Activated T-helper 17 cell treated with anti-CD3 and anti-CD28 coated beads, Interleukin-2, amount 50 U/mL, for 72 hours (primary cell): ENCODE results near the gene SPAG16. TPM values are rescaled to one million over a fixed set of nuclear protein-coding genes. Genes with fewer than 3 reads are reported as not detected.

Source experiments
- ATAC-seq: fragments of 150-1000 bp; cut with Tn5 transposase; replicated peaks from 2 replicates; pipeline ENCODE4 v1.10.0; 2021; ENCODE audit warnings: mild to moderate bottlenecking, moderate library complexity
- H3K27ac Mint-ChIP-seq: one replicate; pipeline ENCODE4 v1.8.0; 2022; ENCODE audit warnings: mixed read lengths
- H3K27me3 Mint-ChIP-seq: one replicate; pipeline ENCODE4 v1.8.0; 2022; ENCODE audit warnings: mixed read lengths
- H3K36me3 Mint-ChIP-seq: one replicate; pipeline ENCODE4 v1.8.0; 2022; ENCODE audit warnings: low read depth, mild to moderate bottlenecking, mixed read lengths
- H3K4me1 Mint-ChIP-seq: one replicate; pipeline ENCODE4 v1.8.0; 2022; ENCODE audit warnings: mixed read lengths
- H3K4me3 Mint-ChIP-seq: one replicate; pipeline ENCODE4 v1.8.0; 2022; ENCODE audit warnings: mild to moderate bottlenecking, mixed read lengths
- H3K9me3 Mint-ChIP-seq: one replicate; pipeline ENCODE4 v1.8.0; 2022; ENCODE audit warnings: mixed read lengths
- total RNA-seq, 2 donors: library from RNA; stranded (reverse); gene quantifications; one replicate each; pipeline ENCODE4 v1.2.3, GENCODE V29; 2022

The SPAG16 gene
- total RNA-seq, 2 donors from 2014 or later: 7.2 TPM

- Mint-ChIP-seq H3K4me3 (no peak overlapping the region), H3K27ac (no peak overlapping the region), H3K27me3 (no peaks in the 10 kb centered on the region), H3K9me3 (no peaks in the 10 kb centered on the region), H3K4me1 (no peaks in the 10 kb centered on the region), H3K36me3 (no peaks in the 10 kb centered on the region)
- ATAC-seq: no peak
These were observed 479.7 kb downstream of the SPAG16 start for GRCh38 chr2:213763963-213764362.

DNA sequence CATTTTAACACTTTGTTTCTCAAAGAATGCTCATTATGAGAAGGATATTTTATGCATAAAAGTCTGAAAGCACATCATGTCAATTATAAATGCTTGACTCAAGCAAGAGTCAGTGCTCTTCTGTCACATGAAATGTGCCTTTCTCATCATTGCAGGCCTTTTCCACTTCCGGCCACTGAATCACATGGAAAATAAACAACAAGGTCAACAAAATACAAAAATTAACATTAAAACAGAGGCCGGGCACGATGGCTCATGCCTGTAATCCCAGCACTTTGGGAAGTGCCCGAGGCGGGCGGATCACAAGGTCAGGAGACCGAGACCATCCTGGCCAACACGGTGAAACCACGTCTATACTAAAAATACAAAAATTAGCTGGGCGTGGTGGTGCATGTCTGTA is 480.6 kb downstream of the SPAG16 start:
- Mint-ChIP-seq H3K36me3 (no peaks in the 10 kb centered on the region), H3K4me1 (no peaks in the 10 kb centered on the region), H3K9me3 (no peaks in the 10 kb centered on the region), H3K4me3 (no peak overlapping the region), H3K27me3 (no peaks in the 10 kb centered on the region), H3K27ac (no peak overlapping the region)
- ATAC-seq: no peak

GRCh38 chr2:213766062-213766461 is 481.8 kb downstream of the SPAG16 start:
- H3K27ac Mint-ChIP-seq: no peak overlapping the region
- peak; percentile 16 for ATAC-seq
- no peaks in the 10 kb centered on the region for H3K36me3 Mint-ChIP-seq
- H3K4me1 Mint-ChIP-seq: no peaks in the 10 kb centered on the region
- no peaks in the 10 kb centered on the region for H3K27me3 Mint-ChIP-seq
- no peak overlapping the region for H3K4me3 Mint-ChIP-seq
- no peaks in the 10 kb centered on the region for H3K9me3 Mint-ChIP-seq

DNA sequence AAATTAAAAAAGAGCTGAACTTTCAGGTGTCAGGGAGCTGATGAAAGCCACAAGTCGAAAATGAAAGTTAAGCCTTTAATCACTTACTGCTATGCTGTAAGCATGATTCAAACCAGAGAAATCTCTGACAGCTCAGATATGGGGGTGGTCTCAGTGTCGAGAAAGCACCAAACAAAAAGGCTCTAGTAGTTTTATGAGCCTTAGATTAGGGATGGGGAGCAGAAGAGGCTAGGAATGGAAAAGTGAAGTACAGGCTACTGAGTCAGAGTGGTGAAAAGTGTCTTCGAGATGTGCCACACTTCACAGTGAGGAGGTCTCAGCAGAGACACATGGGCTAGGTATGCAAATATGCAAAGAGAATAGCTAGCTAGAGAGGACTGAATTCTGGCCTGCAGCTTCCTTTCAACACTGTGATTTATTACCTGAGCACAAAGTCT is 482.2 kb downstream of the SPAG16 start:
- Mint-ChIP-seq H3K4me1 (no peaks in the 10 kb centered on the region), H3K4me3 (no peak overlapping the region), H3K9me3 (no peaks in the 10 kb centered on the region), H3K27ac (no peak overlapping the region), H3K27me3 (no peaks in the 10 kb centered on the region), H3K36me3 (no peaks in the 10 kb centered on the region)
- peak; percentile 67 for ATAC-seq

DNA sequence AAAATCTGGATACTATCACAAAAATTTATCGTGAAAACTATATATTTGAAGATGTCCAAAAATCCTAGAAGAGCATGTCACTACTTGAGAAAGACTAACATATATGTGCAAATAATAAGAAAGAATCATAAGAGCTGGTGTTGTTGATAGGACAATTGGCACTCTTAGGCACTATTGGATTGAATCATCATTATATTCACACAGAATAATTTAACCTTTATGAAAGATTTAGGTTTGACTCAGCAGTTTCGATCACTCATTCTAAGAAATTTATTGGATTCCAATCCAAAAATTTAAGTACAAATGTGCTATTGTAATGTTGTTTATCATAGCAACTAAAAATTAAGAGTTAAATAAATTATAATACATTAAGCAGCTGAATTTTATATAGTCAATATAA is 503.6 kb downstream of the SPAG16 start:
- Mint-ChIP-seq H3K36me3 (no peaks in the 10 kb centered on the region), H3K9me3 (no peaks in the 10 kb centered on the region), H3K27ac (no peak overlapping the region), H3K4me3 (no peak overlapping the region), H3K4me1 (no peaks in the 10 kb centered on the region), H3K27me3 (no peaks in the 10 kb centered on the region)
- ATAC-seq: no peak

DNA sequence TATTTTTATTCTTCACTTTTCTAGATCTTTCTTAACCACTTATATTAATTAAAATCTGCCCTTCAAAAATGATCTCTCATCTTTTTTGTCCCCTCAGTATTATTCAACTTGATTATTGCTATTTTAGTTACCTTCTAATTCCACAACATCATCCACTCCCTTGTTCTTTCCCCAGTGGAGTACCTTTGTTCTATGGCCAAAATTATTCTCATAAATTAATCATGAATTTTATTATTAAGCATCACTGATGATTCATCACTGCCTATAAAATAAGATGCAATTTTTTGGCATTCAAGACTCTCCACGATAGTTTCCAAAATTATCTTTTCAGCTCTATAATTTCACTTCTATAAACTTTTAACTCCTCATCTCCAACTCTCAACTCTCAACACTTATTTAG is 505.7 kb downstream of the SPAG16 start:
- Mint-ChIP-seq H3K27me3 (no peaks in the 10 kb centered on the region), H3K36me3 (no peaks in the 10 kb centered on the region), H3K27ac (no peak overlapping the region), H3K4me1 (no peaks in the 10 kb centered on the region), H3K9me3 (no peaks in the 10 kb centered on the region), H3K4me3 (no peak overlapping the region)
- ATAC-seq: no peak

- Mint-ChIP-seq H3K4me1 (no peaks in the 10 kb centered on the region), H3K9me3 (no peaks in the 10 kb centered on the region), H3K4me3 (no peak overlapping the region), H3K36me3 (no peaks in the 10 kb centered on the region), H3K27ac (no peak overlapping the region), H3K27me3 (no peaks in the 10 kb centered on the region)
- ATAC-seq: no peak
These were observed 507.8 kb downstream of the SPAG16 start for GRCh38 chr2:213792045-213792444.

DNA sequence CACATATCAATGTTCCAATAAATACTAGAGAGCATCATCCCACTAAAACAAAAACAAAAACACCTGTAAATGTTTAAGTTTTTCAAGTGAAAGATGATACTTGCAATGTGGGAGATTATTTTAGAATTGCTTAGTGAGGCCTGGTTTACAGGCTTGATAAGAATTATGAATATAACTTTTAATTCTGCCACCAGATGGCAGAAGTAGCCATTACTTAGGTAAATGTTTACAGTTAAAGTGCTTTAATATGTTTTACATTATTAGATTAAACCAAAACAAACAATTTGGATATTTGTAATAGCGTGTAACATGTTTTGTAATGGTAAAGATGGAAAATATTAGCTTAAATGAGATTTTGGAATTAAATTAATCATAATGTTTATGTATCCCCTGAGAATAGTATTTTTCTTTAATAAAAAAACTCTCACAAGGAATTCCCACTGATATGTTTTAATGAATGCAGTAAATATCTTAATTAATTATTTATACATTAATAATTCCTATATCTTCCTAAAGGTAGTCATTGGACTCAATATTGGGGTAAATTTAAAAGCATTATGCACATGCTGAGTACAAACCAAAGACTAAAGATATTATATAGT is 522.0 kb downstream of the SPAG16 start:
- Mint-ChIP-seq H3K9me3 (no peaks in the 10 kb centered on the region), H3K36me3 (no peaks in the 10 kb centered on the region), H3K27me3 (no peaks in the 10 kb centered on the region), H3K27ac (no peak overlapping the region), H3K4me3 (no peak overlapping the region), H3K4me1 (no peaks in the 10 kb centered on the region)
- ATAC-seq: no peak

GRCh38 chr2:213816583-213816982 is 532.3 kb downstream of the SPAG16 start:
- no peak for ATAC-seq

GRCh38 chr2:213818436-213818835 is 534.2 kb downstream of the SPAG16 start:
- H3K4me1 Mint-ChIP-seq: no peaks in the 10 kb centered on the region
- H3K9me3 Mint-ChIP-seq: no peaks in the 10 kb centered on the region
- no peaks in the 10 kb centered on the region for H3K27me3 Mint-ChIP-seq
- H3K36me3 Mint-ChIP-seq: no peaks in the 10 kb centered on the region
- ATAC-seq: no peak
- no peak overlapping the region for H3K4me3 Mint-ChIP-seq
- H3K27ac Mint-ChIP-seq: no peak overlapping the region

More at GRCh38 chr2:213816583-213816982, 532.3 kb downstream of the SPAG16 start:
- no peaks in the 10 kb centered on the region for H3K27me3 Mint-ChIP-seq
- H3K4me1 Mint-ChIP-seq: no peaks in the 10 kb centered on the region
- H3K36me3 Mint-ChIP-seq: no peaks in the 10 kb centered on the region
- no peak overlapping the region for H3K27ac Mint-ChIP-seq
- no peak overlapping the region for H3K4me3 Mint-ChIP-seq
- no peaks in the 10 kb centered on the region for H3K9me3 Mint-ChIP-seq

DNA sequence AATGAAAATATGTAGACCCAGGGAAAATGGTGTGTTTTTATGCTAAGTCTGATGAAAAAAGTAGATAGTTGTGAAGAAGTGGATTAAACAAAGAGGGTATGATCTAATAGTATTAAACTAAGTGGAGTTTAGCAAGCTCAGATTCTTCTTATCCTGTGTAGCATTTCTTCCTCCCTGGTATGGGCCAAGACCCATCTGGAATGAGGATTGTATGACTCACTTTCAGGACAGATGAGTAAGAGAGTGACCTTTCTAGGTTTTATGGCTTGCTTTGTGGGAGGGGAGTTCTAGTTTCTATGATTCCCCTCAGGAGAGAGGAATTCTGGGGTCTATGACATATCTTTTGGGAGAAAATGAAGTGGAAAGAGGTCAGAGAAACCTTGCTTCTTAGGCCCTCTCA is 550.1 kb downstream of the SPAG16 start:
- Mint-ChIP-seq H3K9me3 (no peaks in the 10 kb centered on the region), H3K27me3 (no peaks in the 10 kb centered on the region), H3K4me1 (no peaks in the 10 kb centered on the region), H3K27ac (no peak overlapping the region), H3K4me3 (no peak overlapping the region), H3K36me3 (no peaks in the 10 kb centered on the region)
- ATAC-seq: no peak

- no peaks in the 10 kb centered on the region for H3K36me3 Mint-ChIP-seq
- H3K4me1 Mint-ChIP-seq: no peaks in the 10 kb centered on the region
- H3K27ac Mint-ChIP-seq: no peak overlapping the region
- no peaks in the 10 kb centered on the region for H3K27me3 Mint-ChIP-seq
- H3K9me3 Mint-ChIP-seq: no peaks in the 10 kb centered on the region
- no peak for ATAC-seq
- no peak overlapping the region for H3K4me3 Mint-ChIP-seq
These were observed 550.5 kb downstream of the SPAG16 start for GRCh38 chr2:213834746-213835145.

DNA sequence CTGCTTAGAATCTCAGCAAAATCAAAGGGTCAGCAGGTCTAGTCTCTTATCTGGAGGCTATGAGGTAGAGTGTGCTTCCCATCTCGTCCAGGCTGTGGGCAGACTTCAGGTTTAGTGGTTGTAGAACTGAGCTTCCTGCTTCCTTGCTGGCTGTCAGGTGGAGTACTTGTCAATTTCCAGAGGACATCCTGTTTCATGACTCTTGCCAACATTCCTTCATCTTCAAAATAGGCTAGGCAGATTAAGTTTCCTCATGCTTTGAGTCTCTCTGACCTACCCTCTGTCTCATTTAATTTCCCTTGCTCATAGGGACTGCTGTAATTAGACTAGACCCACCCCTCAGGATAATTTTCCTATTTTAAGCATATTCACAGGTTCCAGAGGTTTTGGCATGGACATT is 562.6 kb downstream of the SPAG16 start:
- no peak overlapping the region for H3K27ac Mint-ChIP-seq
- H3K27me3 Mint-ChIP-seq: no peaks in the 10 kb centered on the region
- no peak for ATAC-seq
- H3K36me3 Mint-ChIP-seq: no peaks in the 10 kb centered on the region
- no peaks in the 10 kb centered on the region for H3K9me3 Mint-ChIP-seq
- no peak overlapping the region for H3K4me3 Mint-ChIP-seq
- H3K4me1 Mint-ChIP-seq: no peaks in the 10 kb centered on the region

DNA sequence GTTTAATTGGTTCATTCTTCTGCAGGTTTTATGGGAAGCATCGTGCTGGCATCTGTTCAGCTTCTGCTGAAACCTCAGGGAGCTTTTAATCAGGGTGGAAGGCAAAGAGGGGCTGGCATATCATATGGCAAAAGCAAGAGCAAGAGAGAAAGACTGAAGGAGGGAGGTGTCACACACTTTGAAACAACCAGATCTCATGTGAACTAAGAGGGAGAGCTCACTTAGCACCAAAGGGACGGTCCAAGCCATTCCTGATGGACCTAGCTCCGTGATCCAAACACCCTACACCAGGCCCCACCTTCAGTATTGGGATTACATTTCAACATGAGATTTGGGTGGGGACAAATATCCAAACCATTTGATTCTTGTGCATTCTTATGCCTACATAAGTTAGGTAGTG is 563.1 kb downstream of the SPAG16 start:
- ATAC-seq: no peak
- Mint-ChIP-seq H3K36me3 (no peaks in the 10 kb centered on the region), H3K27ac (no peak overlapping the region), H3K4me1 (no peaks in the 10 kb centered on the region), H3K27me3 (no peaks in the 10 kb centered on the region), H3K4me3 (no peak overlapping the region), H3K9me3 (no peaks in the 10 kb centered on the region)

DNA sequence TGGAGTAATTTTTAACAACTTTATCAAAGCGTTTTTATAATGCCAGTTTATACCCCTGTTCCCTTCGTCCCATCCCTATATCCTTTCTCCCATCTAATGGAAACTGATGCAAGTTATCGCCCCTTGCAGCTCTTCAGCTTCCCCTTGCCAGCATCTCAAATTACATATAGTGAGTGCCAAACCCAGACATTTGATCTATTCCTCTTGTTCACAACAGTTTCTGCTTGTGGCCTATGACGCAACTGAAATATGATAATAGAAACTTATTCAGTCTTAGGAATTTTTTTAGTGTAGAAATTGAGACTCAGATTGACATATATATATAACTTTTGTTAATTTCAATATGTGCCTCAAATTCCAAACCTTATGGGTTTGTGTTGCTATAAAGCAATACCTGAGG is 564.4 kb downstream of the SPAG16 start:
- Mint-ChIP-seq H3K27ac (no peak overlapping the region), H3K4me3 (no peak overlapping the region)

GRCh38 chr2:213861638-213862037 is 577.4 kb downstream of the SPAG16 start:
- Mint-ChIP-seq H3K9me3 (no peaks in the 10 kb centered on the region), H3K4me3 (no peak overlapping the region), H3K36me3 (no peaks in the 10 kb centered on the region), H3K27me3 (no peaks in the 10 kb centered on the region), H3K27ac (no peak overlapping the region), H3K4me1 (no peaks in the 10 kb centered on the region)
- no peak for ATAC-seq

More for the DNA sequence above, 564.4 kb downstream of the SPAG16 start:
- Mint-ChIP-seq H3K4me1 (no peaks in the 10 kb centered on the region), H3K27me3 (no peaks in the 10 kb centered on the region), H3K36me3 (no peaks in the 10 kb centered on the region), H3K9me3 (no peaks in the 10 kb centered on the region)
- ATAC-seq: no peak
